ENCODE data around the gene ARL5A. TPM values are rescaled to one million over a fixed set of nuclear protein-coding genes. Genes with fewer than 3 reads are reported as not detected.

The ARL5A gene
- total RNA-seq, 2 donors from 2014 or later, result 72.9 to 76.7 TPM

DNA sequence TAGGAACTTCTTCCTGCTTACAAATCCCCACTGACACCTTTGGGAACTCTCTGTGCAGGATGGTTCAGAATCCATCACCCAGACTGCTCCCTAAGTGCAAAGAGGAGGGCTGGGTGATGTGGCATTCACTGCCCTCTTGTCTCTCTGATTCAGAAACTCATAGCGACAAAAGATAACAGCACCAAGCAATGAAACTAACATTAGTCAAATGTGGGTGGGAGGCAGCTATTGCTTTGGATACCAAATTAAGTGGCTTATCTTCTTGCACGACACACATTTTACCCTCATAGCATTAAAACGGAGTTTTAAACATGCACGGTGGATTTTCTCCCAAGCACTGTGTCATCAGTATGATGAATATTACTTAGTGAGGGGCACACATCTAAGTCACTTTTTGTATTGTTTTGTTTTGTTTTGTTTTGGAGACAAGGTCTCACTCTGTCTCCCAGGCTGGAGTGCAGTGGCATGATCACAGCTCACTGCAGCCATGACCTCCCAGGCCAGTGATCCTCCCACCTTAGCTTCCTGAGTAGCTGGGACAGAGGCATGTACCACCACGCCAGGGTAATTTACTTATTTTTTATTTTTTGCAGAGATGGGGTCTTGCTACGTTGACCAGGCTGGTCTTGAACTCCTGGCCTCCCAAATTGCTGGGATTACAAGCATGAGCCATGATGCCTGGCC is 53.0 kb downstream of the ARL5A start:
- Mint-ChIP-seq H3K9me3 (peaks cover 9% of the 10 kb centered on the region), H3K27me3 (no peaks in the 10 kb centered on the region), H3K36me3 (ENCODE audit: low read depth) (peaks cover 48% of the 10 kb centered on the region), H3K4me3 (no peak overlapping the region), H3K27ac (peak overlapping the region; percentile 43), H3K4me1 (no peaks in the 10 kb centered on the region)
- peak; percentile 21 for ATAC-seq (replicated peaks)

DNA sequence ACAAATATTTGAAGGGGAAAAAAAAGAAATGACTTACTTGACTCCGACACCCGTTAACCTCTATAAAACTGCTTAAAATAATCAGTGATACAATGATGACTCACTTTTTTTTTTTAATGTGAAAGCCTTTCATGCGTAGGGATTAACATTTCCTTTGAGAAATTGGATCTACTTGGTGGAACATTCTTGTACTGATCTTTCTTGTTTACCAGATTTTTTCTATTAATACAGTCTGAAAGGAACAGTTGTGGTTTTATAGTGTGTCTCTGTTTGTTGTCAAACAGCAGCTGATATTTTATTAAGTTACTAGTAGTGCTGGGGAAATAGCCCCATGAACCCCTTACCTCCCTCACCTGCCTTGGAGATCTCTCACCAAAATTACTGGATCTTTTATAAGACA is 53.7 kb downstream of the ARL5A start:
- H3K27me3 Mint-ChIP-seq, result no peaks in the 10 kb centered on the region
- H3K4me3 Mint-ChIP-seq, result no peak overlapping the region
- peak overlapping the region; percentile 43 for H3K27ac Mint-ChIP-seq
- peaks cover 8% of the 10 kb centered on the region for H3K9me3 Mint-ChIP-seq
- no peak for ATAC-seq (replicated peaks)
- H3K4me1 Mint-ChIP-seq, result no peaks in the 10 kb centered on the region
- peaks cover 41% of the 10 kb centered on the region for H3K36me3 Mint-ChIP-seq (ENCODE audit: low read depth)

DNA sequence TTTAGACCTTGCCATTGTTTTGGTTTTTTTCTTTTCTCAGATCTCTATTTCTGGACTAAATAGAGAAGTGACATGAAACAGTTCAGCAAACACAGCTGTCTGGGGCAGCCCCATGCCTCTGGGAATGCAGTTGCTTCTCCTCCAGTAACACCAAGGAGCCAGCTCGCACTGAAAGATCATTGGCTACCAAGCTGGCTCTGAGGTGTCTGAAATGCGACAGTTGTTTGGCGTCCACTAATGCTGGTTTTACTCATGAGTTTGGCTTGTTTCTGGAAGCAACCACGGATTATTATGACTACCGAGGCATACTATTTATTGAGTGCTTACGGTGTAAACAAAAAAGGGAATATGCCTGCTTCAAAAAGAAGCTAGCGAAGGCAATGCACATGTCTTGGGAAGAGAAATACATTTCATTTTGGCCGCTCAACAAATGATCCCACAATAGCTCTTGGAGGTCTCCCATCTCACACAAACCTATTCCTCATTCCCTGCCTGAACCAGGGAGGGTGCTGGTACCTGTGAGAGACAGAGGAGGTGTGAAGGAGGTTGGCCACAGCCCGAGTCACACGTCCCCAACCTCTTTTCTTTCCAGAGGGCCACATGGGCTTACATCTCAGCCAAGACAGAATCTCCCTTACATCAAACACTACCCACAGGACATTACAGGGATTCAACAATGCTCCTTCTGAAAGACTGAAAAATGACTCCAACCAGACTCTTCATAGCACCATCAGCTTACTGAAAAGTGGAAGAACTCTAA is 56.4 kb downstream of the ARL5A start:
- ATAC-seq (replicated peaks), result no peak
- no peak overlapping the region for H3K4me3 Mint-ChIP-seq
- peaks cover 15% of the 10 kb centered on the region for H3K36me3 Mint-ChIP-seq (ENCODE audit: low read depth)
- no peaks in the 10 kb centered on the region for H3K27me3 Mint-ChIP-seq
- H3K9me3 Mint-ChIP-seq, result peaks cover 4% of the 10 kb centered on the region
- H3K27ac Mint-ChIP-seq, result no peak overlapping the region
- H3K4me1 Mint-ChIP-seq, result no peaks in the 10 kb centered on the region

DNA sequence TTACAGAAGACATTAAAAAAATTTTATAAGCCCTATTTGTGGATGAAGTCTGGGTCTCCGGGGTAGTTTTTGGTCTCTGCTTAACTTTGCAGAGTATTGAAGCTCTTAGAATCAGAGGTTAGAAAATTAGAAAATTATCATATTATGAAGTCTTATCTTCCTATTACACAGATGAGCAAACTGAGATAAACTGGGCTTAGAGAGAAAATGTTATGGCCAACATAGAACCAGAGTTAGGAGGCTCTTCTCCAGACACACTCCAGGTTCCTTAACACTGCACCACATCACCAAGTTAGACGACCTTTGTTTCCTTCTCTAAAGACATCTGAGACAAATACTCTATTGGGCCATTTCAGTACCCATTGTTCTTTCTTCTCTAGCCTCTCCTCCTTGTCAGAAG is 57.2 kb downstream of the ARL5A start:
- Mint-ChIP-seq H3K4me3 (no peak overlapping the region), H3K27me3 (no peaks in the 10 kb centered on the region), H3K9me3 (peaks cover 4% of the 10 kb centered on the region), H3K4me1 (peaks cover 6% of the 10 kb centered on the region), H3K27ac (no peak overlapping the region), H3K36me3 (ENCODE audit: low read depth) (peaks cover 7% of the 10 kb centered on the region)
- no peak for ATAC-seq (replicated peaks)

DNA sequence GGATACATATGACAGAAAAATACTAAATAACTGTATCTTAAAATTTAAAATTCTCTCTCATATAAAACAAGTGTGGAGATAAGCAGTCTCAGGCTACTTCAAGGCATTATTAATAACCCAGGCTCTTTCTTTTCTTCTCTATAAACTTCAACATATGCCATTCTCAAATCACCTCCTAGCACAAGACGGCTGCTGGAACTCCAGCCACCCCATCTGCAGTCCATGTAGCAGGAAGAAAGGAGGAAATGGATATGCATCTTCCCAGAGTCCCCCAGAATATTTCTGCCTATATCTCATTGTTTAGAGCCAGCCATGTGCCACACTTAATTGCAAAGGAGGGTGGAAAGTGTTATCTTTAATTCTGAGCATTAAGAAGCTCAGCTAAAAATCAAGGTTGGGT is 58.6 kb downstream of the ARL5A start:
- H3K4me1 Mint-ChIP-seq, result peaks cover 10% of the 10 kb centered on the region
- no peak overlapping the region for H3K4me3 Mint-ChIP-seq
- H3K36me3 Mint-ChIP-seq (ENCODE audit: low read depth), result no peaks in the 10 kb centered on the region
- H3K27ac Mint-ChIP-seq, result no peak overlapping the region
- ATAC-seq (replicated peaks), result no peak
- no peaks in the 10 kb centered on the region for H3K27me3 Mint-ChIP-seq
- H3K9me3 Mint-ChIP-seq, result peaks cover 4% of the 10 kb centered on the region

DNA sequence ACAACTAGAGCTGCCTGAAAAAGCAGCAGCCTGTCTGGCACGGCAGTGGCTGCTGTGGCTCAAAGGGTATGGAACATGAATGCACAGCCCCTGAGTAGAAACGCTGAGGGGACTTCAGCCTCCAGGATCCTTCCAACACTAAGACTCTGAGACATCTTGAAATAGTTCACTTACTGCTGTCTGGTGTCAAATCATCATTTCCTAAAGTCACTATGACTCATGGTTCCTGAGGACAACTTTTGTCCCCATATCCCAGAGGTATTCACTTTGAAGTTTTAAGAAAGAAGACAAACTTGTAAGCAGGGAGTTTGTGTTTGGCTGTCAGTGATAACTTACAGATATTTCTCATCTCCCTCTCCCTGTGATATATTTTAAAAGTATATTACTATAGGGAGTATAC is 60.7 kb downstream of the ARL5A start:
- H3K27me3 Mint-ChIP-seq, result no peaks in the 10 kb centered on the region
- no peak for ATAC-seq (replicated peaks)
- peaks cover 10% of the 10 kb centered on the region for H3K4me1 Mint-ChIP-seq
- peaks cover 4% of the 10 kb centered on the region for H3K9me3 Mint-ChIP-seq
- H3K36me3 Mint-ChIP-seq (ENCODE audit: low read depth), result no peaks in the 10 kb centered on the region
- H3K27ac Mint-ChIP-seq, result no peak overlapping the region
- no peak overlapping the region for H3K4me3 Mint-ChIP-seq

DNA sequence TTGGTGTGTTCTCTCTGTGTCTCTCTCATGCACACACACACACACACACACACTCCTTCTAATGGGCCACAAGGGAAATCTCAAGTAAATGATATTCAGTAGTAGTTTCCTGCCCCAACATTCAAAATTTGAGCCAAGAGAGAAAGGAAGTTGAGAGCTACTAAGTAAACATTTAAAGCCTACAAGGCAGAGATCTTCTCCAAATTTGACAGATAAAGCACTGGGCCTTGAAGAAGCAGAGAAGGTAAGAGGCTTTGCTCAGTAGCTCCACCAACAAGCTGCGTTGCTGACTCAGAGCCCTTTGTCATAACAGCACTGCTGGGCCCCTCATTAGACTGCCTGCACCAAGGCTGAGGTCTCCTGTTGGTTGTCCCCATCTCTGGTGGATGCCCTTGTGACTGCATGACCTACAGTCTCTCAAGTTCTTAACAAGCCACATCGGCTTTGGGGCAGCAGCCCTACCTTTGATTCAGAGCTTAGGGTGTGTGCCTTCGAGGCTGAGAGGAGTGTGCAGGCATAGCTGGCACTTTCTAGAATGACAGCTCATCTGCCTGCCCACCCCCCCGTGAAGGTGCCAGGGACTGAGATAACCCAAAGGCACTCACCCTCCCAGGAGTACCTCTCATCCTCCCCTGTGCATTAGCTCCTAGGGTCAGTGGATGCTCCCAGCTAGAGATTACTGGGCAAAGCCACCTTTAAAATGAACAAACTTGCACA is 61.6 kb downstream of the ARL5A start:
- H3K4me1 Mint-ChIP-seq, result peaks cover 10% of the 10 kb centered on the region
- H3K27me3 Mint-ChIP-seq, result no peaks in the 10 kb centered on the region
- H3K9me3 Mint-ChIP-seq, result peaks cover 4% of the 10 kb centered on the region
- H3K36me3 Mint-ChIP-seq (ENCODE audit: low read depth), result no peaks in the 10 kb centered on the region
- H3K27ac Mint-ChIP-seq, result peak overlapping the region; percentile 56
- H3K4me3 Mint-ChIP-seq, result no peak overlapping the region
- peak; percentile 90 for ATAC-seq (replicated peaks)

DNA sequence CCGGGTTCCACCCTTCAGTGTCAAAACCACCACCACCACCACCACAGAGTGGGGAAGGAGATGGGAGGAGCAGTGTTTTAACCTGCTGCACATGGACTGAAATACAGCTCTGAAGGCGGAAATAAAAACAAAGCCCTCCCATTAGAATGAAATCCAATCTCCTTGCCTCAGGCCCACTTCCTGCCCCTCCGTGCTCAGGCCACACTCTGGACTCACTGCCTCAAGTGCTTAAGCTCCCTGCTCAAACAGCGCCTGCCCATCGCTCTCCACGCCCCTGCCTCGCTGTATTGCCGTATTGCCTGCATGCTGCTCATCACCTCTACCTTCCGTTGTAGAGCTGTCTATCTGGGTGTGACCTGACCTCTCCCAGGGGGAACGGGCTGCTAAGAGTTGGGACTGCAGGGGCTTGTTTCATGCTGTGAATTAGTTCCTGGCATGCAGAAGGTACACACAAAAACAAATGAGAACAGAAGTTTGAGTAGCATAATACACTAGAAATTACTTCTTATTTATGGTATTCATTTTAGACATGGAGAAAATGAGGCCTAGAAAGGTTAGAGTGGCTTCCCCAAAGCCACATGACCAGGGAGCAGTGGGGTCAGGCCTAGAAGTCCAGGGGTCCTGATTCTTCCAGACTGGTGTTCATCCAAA is 62.3 kb downstream of the ARL5A start:
- Mint-ChIP-seq H3K27me3 (no peaks in the 10 kb centered on the region), H3K9me3 (peaks cover 4% of the 10 kb centered on the region), H3K4me1 (peaks cover 10% of the 10 kb centered on the region), H3K27ac (peak overlapping the region; percentile 56), H3K36me3 (ENCODE audit: low read depth) (no peaks in the 10 kb centered on the region), H3K4me3 (no peak overlapping the region)
- no peak for ATAC-seq (replicated peaks)

DNA sequence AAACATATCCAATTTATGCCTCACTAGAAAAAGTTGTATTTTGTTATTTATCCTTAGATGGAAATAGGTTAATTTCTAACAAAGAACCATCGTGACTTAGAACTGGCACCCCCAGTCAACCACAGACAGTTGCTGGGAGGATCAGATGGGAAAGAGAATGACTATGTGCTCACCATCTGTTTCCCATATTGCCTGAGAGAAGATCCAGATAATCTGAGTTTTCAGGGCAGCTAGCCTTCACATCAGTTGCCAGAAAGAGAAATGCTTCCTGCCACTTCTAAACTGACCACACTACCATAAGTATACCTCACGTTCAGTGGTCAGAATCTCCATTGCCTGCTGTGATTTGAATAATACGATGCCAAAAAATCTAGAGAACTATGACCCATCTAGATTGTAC is 65.5 kb downstream of the ARL5A start:
- no peak for ATAC-seq (replicated peaks)
- no peaks in the 10 kb centered on the region for H3K36me3 Mint-ChIP-seq (ENCODE audit: low read depth)

DNA sequence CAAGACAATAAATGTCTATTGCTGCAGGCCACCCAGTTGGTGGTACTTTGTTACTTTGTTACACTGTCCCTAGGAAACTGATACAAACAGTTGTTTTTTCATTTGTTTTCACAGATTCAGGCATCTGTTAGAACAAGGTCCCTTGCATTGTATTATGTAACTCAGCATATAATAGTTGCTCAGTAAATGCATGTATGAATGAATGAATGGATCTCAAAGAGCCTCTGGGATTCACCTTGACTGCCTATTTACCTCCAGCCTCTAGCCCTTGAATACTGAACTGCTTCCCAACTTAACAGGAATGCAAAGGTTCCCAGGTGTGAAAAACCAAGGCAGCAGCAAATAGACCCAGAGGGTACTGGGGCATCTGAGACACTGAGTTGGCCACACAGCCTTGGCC is 66.5 kb downstream of the ARL5A start:
- Mint-ChIP-seq H3K36me3 (ENCODE audit: low read depth) (no peaks in the 10 kb centered on the region), H3K4me3 (no peak overlapping the region), H3K4me1 (peaks cover 14% of the 10 kb centered on the region), H3K27ac (no peak overlapping the region), H3K9me3 (no peaks in the 10 kb centered on the region), H3K27me3 (no peaks in the 10 kb centered on the region)
- ATAC-seq (replicated peaks), result no peak

More for the DNA sequence above, 65.5 kb downstream of the ARL5A start:
- Mint-ChIP-seq H3K27ac (no peak overlapping the region), H3K9me3 (no peaks in the 10 kb centered on the region), H3K4me1 (peaks cover 14% of the 10 kb centered on the region), H3K4me3 (no peak overlapping the region), H3K27me3 (no peaks in the 10 kb centered on the region)

DNA sequence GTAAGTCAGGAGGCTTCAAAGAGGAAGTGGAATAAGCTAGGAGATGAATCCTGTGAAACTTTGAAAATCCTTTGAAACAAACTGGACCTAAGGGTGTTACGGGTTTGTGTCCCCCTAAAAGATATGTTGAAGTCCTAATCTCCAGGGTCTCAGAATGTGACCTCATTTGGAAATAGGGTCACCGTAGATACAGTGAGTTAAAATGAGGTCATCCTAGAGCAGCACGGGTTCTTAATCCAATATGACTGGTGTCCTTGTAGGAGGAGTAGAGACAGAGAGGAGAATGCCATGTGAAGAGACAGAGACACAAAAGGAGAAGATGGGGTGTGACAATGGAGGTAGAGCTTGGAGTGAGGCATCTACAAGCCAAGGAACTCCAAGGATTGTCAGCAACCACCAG is 67.0 kb downstream of the ARL5A start:
- no peak overlapping the region for H3K27ac Mint-ChIP-seq
- no peaks in the 10 kb centered on the region for H3K27me3 Mint-ChIP-seq
- no peaks in the 10 kb centered on the region for H3K36me3 Mint-ChIP-seq (ENCODE audit: low read depth)
- ATAC-seq (replicated peaks), result no peak
- no peaks in the 10 kb centered on the region for H3K9me3 Mint-ChIP-seq
- H3K4me3 Mint-ChIP-seq, result no peak overlapping the region
- peaks cover 11% of the 10 kb centered on the region for H3K4me1 Mint-ChIP-seq

DNA sequence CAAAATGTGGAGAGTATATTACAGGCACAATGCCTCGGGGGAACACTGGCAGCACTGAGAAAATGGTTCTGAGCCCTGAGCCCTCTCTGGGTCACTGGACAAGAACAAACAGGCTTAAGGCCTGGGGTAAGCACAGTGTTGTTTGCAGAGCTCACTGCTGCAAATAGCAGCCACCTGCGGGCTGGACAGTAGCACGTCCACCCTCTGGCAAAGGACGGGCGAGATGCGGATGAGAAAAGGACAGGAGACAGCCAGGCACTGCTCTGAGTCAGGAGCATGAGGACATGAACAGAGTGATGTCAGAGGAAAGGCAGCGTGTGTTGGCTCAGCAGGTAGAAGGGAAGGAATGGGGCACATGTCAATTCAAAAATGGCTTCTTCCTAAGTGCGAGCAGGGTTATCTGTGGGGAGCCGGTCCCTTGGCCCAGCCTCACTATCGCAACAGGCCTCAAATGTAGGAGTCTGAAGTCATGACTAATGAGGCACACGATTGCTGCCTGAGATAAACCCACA is 68.0 kb downstream of the ARL5A start:
- H3K9me3 Mint-ChIP-seq, result no peaks in the 10 kb centered on the region
- H3K4me3 Mint-ChIP-seq, result no peak overlapping the region
- no peak for ATAC-seq (replicated peaks)
- peaks cover 5% of the 10 kb centered on the region for H3K4me1 Mint-ChIP-seq
- H3K27ac Mint-ChIP-seq, result no peak overlapping the region
- H3K36me3 Mint-ChIP-seq (ENCODE audit: low read depth), result no peaks in the 10 kb centered on the region
- no peaks in the 10 kb centered on the region for H3K27me3 Mint-ChIP-seq

DNA sequence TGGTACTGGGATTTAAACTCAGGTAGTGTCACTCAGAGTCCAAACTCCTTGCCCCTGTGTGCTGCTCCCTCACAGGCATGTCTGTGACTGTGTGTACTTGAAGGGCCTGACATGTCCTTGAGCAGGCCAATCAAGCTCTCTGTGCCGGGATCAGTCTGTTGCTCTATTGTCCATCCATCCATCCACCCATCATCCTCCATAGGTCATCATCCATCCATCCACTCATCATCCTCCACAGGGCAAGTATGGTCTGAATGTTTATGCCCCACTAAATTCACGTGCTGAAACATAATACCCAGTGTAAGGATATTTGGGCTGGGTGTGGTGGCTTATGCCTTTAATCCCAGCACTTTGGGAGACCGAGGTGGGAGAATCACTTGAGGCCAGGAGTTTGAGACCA is 69.5 kb downstream of the ARL5A start:
- Mint-ChIP-seq H3K4me1 (peaks cover 5% of the 10 kb centered on the region), H3K4me3 (no peak overlapping the region), H3K9me3 (no peaks in the 10 kb centered on the region), H3K36me3 (ENCODE audit: low read depth) (no peaks in the 10 kb centered on the region), H3K27ac (no peak overlapping the region), H3K27me3 (no peaks in the 10 kb centered on the region)
- no peak for ATAC-seq (replicated peaks)

DNA sequence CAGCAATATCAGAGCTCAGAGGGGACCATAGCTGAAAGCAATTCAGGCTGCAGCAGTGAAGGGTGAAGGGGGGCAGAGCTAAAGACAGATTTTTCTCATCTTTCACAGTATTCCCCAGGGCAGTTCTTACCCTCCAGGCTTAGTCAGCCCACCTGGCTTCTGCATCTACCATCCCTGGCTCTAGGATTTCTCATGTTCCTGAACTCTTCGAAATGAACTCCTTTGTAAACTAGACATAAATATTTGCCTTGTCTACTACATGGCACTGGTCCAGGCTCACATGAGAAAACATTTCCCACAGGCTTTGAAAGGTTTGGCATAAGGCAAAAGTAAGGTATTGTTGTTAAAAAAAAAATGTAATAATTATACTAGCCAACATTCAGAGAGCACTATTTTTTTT is 70.4 kb downstream of the ARL5A start:
- Mint-ChIP-seq H3K27ac (no peak overlapping the region), H3K4me3 (no peak overlapping the region), H3K27me3 (no peaks in the 10 kb centered on the region), H3K36me3 (ENCODE audit: low read depth) (no peaks in the 10 kb centered on the region), H3K9me3 (no peaks in the 10 kb centered on the region), H3K4me1 (peaks cover 5% of the 10 kb centered on the region)
- ATAC-seq (replicated peaks), result no peak

All from activated T-helper 17 cell treated with anti-CD3 and anti-CD28 coated beads, Interleukin-2, amount 50 U/mL, for 72 hours (primary cell).